ENCODE measurements around the gene BLZF1. TPM values are rescaled to one million over a fixed set of nuclear protein-coding genes. Genes with fewer than 3 reads are reported as not detected.

BLZF1 gene
- total and polyA plus RNA-seq, 10 of the 15 experiments (the other 5 are each of a cell fraction or from before 2014, with no cell fraction given) = 5.1 to 11.9 (median 9.0) TPM

- TF ChIP-seq ZNF592 (IDR thresholded peaks at IDR 0.05) (no peak), SPI1 (IDR thresholded peaks at IDR 0.05; ENCODE audit: borderline replicate concordance, insufficient read depth, low read depth, low read length) (no peak)
These were observed 47.0 kb downstream of the BLZF1 start (continued) for GRCh38 chr1:169414952-169415351.

- BruUV-seq (replicated peaks) = no TSS peak
- no peak overlapping the region for H2AFZ ChIP-seq (ENCODE audit: control insufficient read depth, low read depth, low read length)
- ChIA-PET POLR2A (no interaction called here), RAD21 (ENCODE audit: unreplicated experiment) (no interaction called here), CTCF (no interaction called here), SMC1A (ENCODE audit: uncharacterized antibody, unreplicated experiment) (no interaction called here)
- H3K4me2 ChIP-seq (ENCODE audit: control insufficient read depth, insufficient read depth) = no peak overlapping the region
- H3K79me2 ChIP-seq (ENCODE audit: control insufficient read depth, insufficient read depth, low read length) = no peaks in the 10 kb centered on the region
- WGBS (ENCODE audit: insufficient coverage, insufficient replicate concordance, low lambda C conversion rate, missing lambda C conversion rate) = 58% methylated on average over 5 of the region's 5 CpGs
- no peak overlapping the region for H3K9ac ChIP-seq (ENCODE audit: control insufficient read depth, insufficient read depth, low read length)
- no peak overlapping the region for H3K4me3 ChIP-seq
- in situ Hi-C loops (cut with MboI) (no loop called here), intact Hi-C loops (cut with micrococcal nuclease; ENCODE audit: unreplicated experiment) (no loop called here)
- DNase-seq (ENCODE audit: low read depth, low spot score) = no peak
- no peaks in the 10 kb centered on the region for H3K36me3 ChIP-seq (ENCODE audit: control insufficient read depth in 2 of 2, insufficient read depth in 2 of 2, low read length in 1 of 2)
- no peak for FAIRE-seq
- no peaks in the 10 kb centered on the region for H3K4me1 ChIP-seq (ENCODE audit: control insufficient read depth, insufficient read depth, low read length)
- H3K27ac ChIP-seq (ENCODE audit: control insufficient read depth, insufficient read depth) = no peak overlapping the region
- ATAC-seq = no peak
- H4K20me1 ChIP-seq (ENCODE audit: control insufficient read depth, insufficient read depth) = no peaks in the 10 kb centered on the region
- H3K9me3 ChIP-seq (replicated peaks; ENCODE audit: control insufficient read depth, insufficient read depth, low read length) = no peaks in the 10 kb centered on the region
- no peaks in the 10 kb centered on the region for H3K27me3 ChIP-seq (replicated peaks in 1 of 2; ENCODE audit: control insufficient read depth in 2 of 2, insufficient read depth in 2 of 2, low read length in 1 of 2)
- no peak for TF ChIP-seq ZNF592 (IDR thresholded peaks at IDR 0.05)
- no peak for TF ChIP-seq ATF7 (IDR thresholded peaks at IDR 0.05; ENCODE audit: low read depth)
- no peak for TF ChIP-seq ZBTB33 (IDR thresholded peaks at IDR 0.05)
- TF ChIP-seq SMARCA5 (IDR thresholded peaks at IDR 0.05) = no peak
- no peak for TF ChIP-seq ZBTB40 (IDR thresholded peaks at IDR 0.05; ENCODE audit: borderline replicate concordance)
These were observed 53.3 kb downstream of the BLZF1 start for GRCh38 chr1:169421309-169421708.

Measured in GM12878 (cell line).